Mesenchymal stem cell (in vitro differentiated cells and primary cell): Measurements from ENCODE around the gene ATP6V0E1.

Source experiments
- DNase-seq: peaks from one replicate; pipeline ENCODE4 v3.0.0-alpha.2; 2013
- H2AFZ ChIP-seq: one replicate; pipeline ENCODE4 v1.6.1; 2013; ENCODE audit warnings: low read depth, mild to moderate bottlenecking, control low read depth, inconsistent platforms, low read length, moderate library complexity
- H2AK5ac ChIP-seq: 2 replicates; pipeline ENCODE4 v1.6.1; 2013; ENCODE audit warnings: low read length, moderate library complexity, mild to moderate bottlenecking, inconsistent platforms; ENCODE audit not compliant: severe bottlenecking
- H2BK120ac ChIP-seq: one replicate; pipeline ENCODE4 v1.6.1; 2013; ENCODE audit warnings: low read depth, mild to moderate bottlenecking, inconsistent platforms, low read length, moderate library complexity
- H2BK12ac ChIP-seq, 2 experiments: one replicate each; pipeline ENCODE4 v1.6.1; 2013; ENCODE audit warnings: inconsistent platforms in 2 of 2, low read length in 2 of 2, mild to moderate bottlenecking in 2 of 2, moderate library complexity in 2 of 2, control low read depth in 1 of 2
- H2BK15ac ChIP-seq: one replicate; pipeline ENCODE4 v1.6.1; 2013; ENCODE audit warnings: mild to moderate bottlenecking, low read depth, inconsistent platforms; ENCODE audit not compliant: poor library complexity, severe bottlenecking
- H2BK5ac ChIP-seq: 2 replicates; pipeline ENCODE4 v1.6.1; 2013; ENCODE audit warnings: low read depth, mild to moderate bottlenecking, low read length, control low read depth, inconsistent platforms; ENCODE audit not compliant: poor library complexity, severe bottlenecking
- H3K14ac ChIP-seq, 2 experiments: one replicate each; pipeline ENCODE4 v1.6.1; 2013; ENCODE audit warnings: inconsistent platforms in 2 of 2, low read length in 2 of 2, control low read depth in 1 of 2, mild to moderate bottlenecking in 1 of 2, moderate library complexity in 1 of 2
- H3K18ac ChIP-seq, 2 experiments: one replicate each; pipeline ENCODE4 v1.6.1; 2013; ENCODE audit warnings: inconsistent platforms in 2 of 2, low read length in 2 of 2, control low read depth in 1 of 2, low read depth in 1 of 2, mild to moderate bottlenecking in 1 of 2
- H3K23ac ChIP-seq, 2 experiments: one replicate each; pipeline ENCODE4 v1.6.1; 2013; ENCODE audit warnings: inconsistent platforms in 2 of 2, low read length in 2 of 2, mild to moderate bottlenecking in 2 of 2, moderate library complexity in 2 of 2, control low read depth in 1 of 2
- H3K27ac ChIP-seq: 2 replicates; pipeline ENCODE4 v1.5.1; 2013; ENCODE audit warnings: mild to moderate bottlenecking, moderate library complexity, low read length, control low read depth, inconsistent platforms; ENCODE audit not compliant: poor library complexity, severe bottlenecking
- H3K27me3 ChIP-seq, 2 experiments: 2 replicates each; pipeline versions ENCODE4 v1.6.1 to v1.7.0; 2013; ENCODE audit warnings: low read length in 2 of 2, mild to moderate bottlenecking in 2 of 2, moderate library complexity in 2 of 2, control low read depth in 1 of 2, inconsistent platforms in 1 of 2; ENCODE audit not compliant: control insufficient read depth in 1 of 2, insufficient read depth in 1 of 2
- H3K36me3 ChIP-seq, 2 experiments: 2 replicates each; pipeline versions ENCODE4 v1.6.1 to v1.7.0; 2013; ENCODE audit warnings: low read length in 2 of 2, control low read depth in 1 of 2, inconsistent platforms in 1 of 2, low read depth in 1 of 2, mild to moderate bottlenecking in 1 of 2; ENCODE audit not compliant: insufficient read depth in 2 of 2, control insufficient read depth in 1 of 2
- H3K4ac ChIP-seq, 2 experiments: one replicate each; pipeline ENCODE4 v1.6.1; 2013; ENCODE audit warnings: inconsistent platforms in 2 of 2, low read length in 2 of 2, mild to moderate bottlenecking in 2 of 2, moderate library complexity in 2 of 2, control low read depth in 1 of 2, low read depth in 1 of 2
- H3K4me1 ChIP-seq: 2 replicates; pipeline ENCODE4 v1.6.1; 2013; ENCODE audit warnings: low read depth, low read length, control low read depth; ENCODE audit not compliant: control insufficient read depth, insufficient read depth
- H3K4me2 ChIP-seq: 2 replicates; pipeline ENCODE4 v1.6.1; 2013; ENCODE audit warnings: low read length, mild to moderate bottlenecking, inconsistent platforms; ENCODE audit not compliant: poor library complexity, severe bottlenecking
- H3K4me3 ChIP-seq, 2 experiments: 2 replicates each; pipeline versions ENCODE4 v1.5.1 to v1.7.0; 2013; ENCODE audit warnings: low read length in 2 of 2, mild to moderate bottlenecking in 2 of 2, control low read depth in 1 of 2, low read depth in 1 of 2; ENCODE audit not compliant: insufficient read depth in 1 of 2
- H3K79me1 ChIP-seq: replicated peaks from 2 replicates; pipeline ENCODE4 v1.6.1; 2013; ENCODE audit warnings: mild to moderate bottlenecking, control low read depth, low read length, inconsistent platforms; ENCODE audit not compliant: poor library complexity, severe bottlenecking
- H3K9ac ChIP-seq: 2 replicates; pipeline ENCODE4 v1.7.0; 2013; ENCODE audit warnings: mild to moderate bottlenecking, low read length, moderate library complexity
- H3K9me3 ChIP-seq: 2 replicates; pipeline ENCODE4 v1.7.0; 2013; ENCODE audit warnings: mild to moderate bottlenecking, low read length; ENCODE audit not compliant: control insufficient read depth
- H4K8ac ChIP-seq: one replicate; pipeline ENCODE4 v1.6.1; 2013; ENCODE audit warnings: inconsistent platforms, mild to moderate bottlenecking, low read length, moderate library complexity
- H4K91ac ChIP-seq: one replicate; pipeline ENCODE4 v1.6.1; 2013; ENCODE audit warnings: mild to moderate bottlenecking, low read length, inconsistent platforms
- WGBS: methylation state at CpG from one replicate; pipeline ENCODE4 v1.1.7; 2013; ENCODE audit warnings: mixed read lengths; 5-methylcytosine and 5-hydroxymethylcytosine counted together

The ATP6V0E1 gene

GRCh38 chr5:172956936-172957335, 26.6 kb upstream of the ATP6V0E1 start:
- no peak overlapping the region for H3K18ac ChIP-seq
- H2BK120ac ChIP-seq: no peak overlapping the region
- peak overlapping the region; percentile 47 for H2AK5ac ChIP-seq
- H3K27me3 ChIP-seq: no peaks in the 10 kb centered on the region
- H2BK5ac ChIP-seq: no peak overlapping the region
- H2BK15ac ChIP-seq: no peak overlapping the region
- no peak overlapping the region for H3K9ac ChIP-seq
- H2AFZ ChIP-seq: no peak overlapping the region
- H3K36me3 ChIP-seq: peaks cover under 1 to 13% of the 10 kb centered on the region in 2 experiments
- no peaks in the 10 kb centered on the region for H3K9me3 ChIP-seq
- no peak overlapping the region for H4K91ac ChIP-seq
- no peak overlapping the region for H3K4me2 ChIP-seq
- 97% methylated on average over 3 of the region's 4 CpGs for WGBS
- DNase-seq: no peak
- H3K79me1 ChIP-seq: peaks cover 16% of the 10 kb centered on the region
- H3K27ac ChIP-seq: peak overlapping the region; percentile 1
- no peak overlapping the region for H3K14ac ChIP-seq
- H4K8ac ChIP-seq: no peak overlapping the region
- no peak overlapping the region for H3K23ac ChIP-seq
- no peak overlapping the region for H2BK12ac ChIP-seq
- H3K4ac ChIP-seq: no peak overlapping the region
- no peak overlapping the region for H3K4me3 ChIP-seq
- peaks cover 16% of the 10 kb centered on the region for H3K4me1 ChIP-seq

GRCh38 chr5:172957458-172957857, 26.1 kb upstream of the ATP6V0E1 start:
- Histone ChIP-seq H3K27ac (no peak overlapping the region), H2BK15ac (no peak overlapping the region), H2AFZ (no peak overlapping the region), H4K91ac (no peak overlapping the region), H3K36me3 (peaks cover 0 to 12% of the 10 kb centered on the region in 2 experiments), H3K9me3 (no peaks in the 10 kb centered on the region), H2BK120ac (no peak overlapping the region), H3K4ac (no peak overlapping the region), H3K23ac (no peak overlapping the region), H3K4me1 (peaks cover 16% of the 10 kb centered on the region), H3K4me3 (no peak overlapping the region), H4K8ac (peak overlapping the region; percentile 32), H3K79me1 (peaks cover 17% of the 10 kb centered on the region), H3K27me3 (no peaks in the 10 kb centered on the region), H3K14ac (no peak overlapping the region), H3K4me2 (no peak overlapping the region), H2BK5ac (no peak overlapping the region), H2AK5ac (peak overlapping the region; percentile 78), H3K18ac (peak overlapping the region in 1 of 2 experiments; percentile 9), H2BK12ac (peak overlapping the region in 1 of 2 experiments; percentile 64), H3K9ac (no peak overlapping the region)
- DNase-seq: no peak
- WGBS: 93% methylated on average over 5 of the region's 5 CpGs

GRCh38 chr5:172958331-172959046, 25.1 kb upstream of the ATP6V0E1 start:
- Histone ChIP-seq H3K9me3 (no peaks in the 10 kb centered on the region), H3K14ac (peak overlapping the region in 1 of 2 experiments; percentile 38), H2AK5ac (no peak overlapping the region), H3K79me1 (peaks cover 19% of the 10 kb centered on the region), H3K27ac (no peak overlapping the region), H4K91ac (peak overlapping the region; percentile 52), H3K36me3 (peaks cover 0 to 16% of the 10 kb centered on the region in 2 experiments), H2BK5ac (no peak overlapping the region), H3K4me2 (peak overlapping the region; percentile 65), H2BK12ac (peak overlapping the region; percentile 28 to 77), H4K8ac (peak overlapping the region; percentile 83), H2AFZ (peak overlapping the region; percentile 98), H2BK120ac (no peak overlapping the region), H2BK15ac (no peak overlapping the region), H3K18ac (peak overlapping the region; percentile 55 to 98), H3K27me3 (no peaks in the 10 kb centered on the region), H3K4me1 (peaks cover 16% of the 10 kb centered on the region), H3K4ac (peak overlapping the region in 1 of 2 experiments; percentile 55), H3K23ac (no peak overlapping the region), H3K4me3 (peak overlapping the region; percentile 52 to 100), H3K9ac (peak overlapping the region; percentile 100)
- WGBS: 11% methylated on average over 46 of the region's 54 CpGs
- peak; percentile 76 for DNase-seq
